MCF 10A (cell line): ENCODE data around the gene PDE3A. TPM values are rescaled to one million over a fixed set of nuclear protein-coding genes. Genes with fewer than 3 reads are reported as not detected.

Source experiments
- BruUV-seq: library from RNA; stranded (reverse); fragments of 400-500 nt; replicated peaks from 2 replicates; lab custom pipeline; 2021; lab: Mats Ljungman, UMichigan
- CTCF ChIA-PET: fragments of 300-600 bp; sonication (Branson Sonifier 250); formaldehyde crosslinking; extraction: SDS; loops from one replicate; lab custom pipeline; 2021; ENCODE audit warnings: antibody characterized with exemption, inconsistent platforms; lab: Yijun Ruan, JAX
- POLR2A ChIA-PET: fragments of 300-600, 350-650 bp; sonication (Branson Sonifier 250); formaldehyde crosslinking; extraction: SDS; loops from one replicate; lab custom pipeline; 2020; ENCODE audit warnings: antibody characterized with exemption, inconsistent platforms; lab: Yijun Ruan, JAX
- DNase-seq: peaks from one replicate; pipeline ENCODE4 v3.0.0-alpha.2; 2018; ENCODE audit not compliant: unreplicated experiment
- H3K27ac Mint-ChIP-seq: one replicate; pipeline ENCODE4 v1.8.0; 2022; ENCODE audit warnings: mild to moderate bottlenecking, low read depth, mixed read lengths; ENCODE audit not compliant: unreplicated experiment
- H3K27me3 Mint-ChIP-seq: one replicate; pipeline ENCODE4 v1.8.0; 2022; ENCODE audit warnings: mixed read lengths; ENCODE audit not compliant: insufficient read depth, unreplicated experiment
- H3K36me3 Mint-ChIP-seq: one replicate; pipeline ENCODE4 v1.8.0; 2022; ENCODE audit warnings: mild to moderate bottlenecking, moderate library complexity, mixed read lengths; ENCODE audit not compliant: insufficient read depth, unreplicated experiment
- H3K4me1 Mint-ChIP-seq: one replicate; pipeline ENCODE4 v1.8.0; 2022; ENCODE audit warnings: mixed read lengths; ENCODE audit not compliant: insufficient read depth, unreplicated experiment
- H3K4me3 Mint-ChIP-seq: one replicate; pipeline ENCODE4 v1.8.0; 2022; ENCODE audit warnings: mild to moderate bottlenecking, moderate library complexity, mixed read lengths; ENCODE audit not compliant: unreplicated experiment
- H3K9me3 Mint-ChIP-seq: one replicate; pipeline ENCODE4 v1.8.0; 2022; ENCODE audit warnings: mixed read lengths; ENCODE audit not compliant: unreplicated experiment
- CTCF ChIP-seq: fragments of 200-600 bp; IDR thresholded peaks from one replicate; pipeline ENCODE4 v1.8.0; 2022; ENCODE audit warnings: antibody characterized with exemption, mild to moderate bottlenecking; ENCODE audit not compliant: unreplicated experiment
- intact Hi-C: fragments of 100-400 bp; cut with micrococcal nuclease; formaldehyde crosslinking; loops from 2 replicates; pipeline ENCODE4 v1.14.1; 2022
- total RNA-seq: library from RNA; stranded (reverse); gene quantifications from 2 replicates; pipeline ENCODE4 v1.2.3, GENCODE V29; 2022

Gene PDE3A
- total RNA-seq, 1 experiment from 2014 or later: not detected

DNA sequence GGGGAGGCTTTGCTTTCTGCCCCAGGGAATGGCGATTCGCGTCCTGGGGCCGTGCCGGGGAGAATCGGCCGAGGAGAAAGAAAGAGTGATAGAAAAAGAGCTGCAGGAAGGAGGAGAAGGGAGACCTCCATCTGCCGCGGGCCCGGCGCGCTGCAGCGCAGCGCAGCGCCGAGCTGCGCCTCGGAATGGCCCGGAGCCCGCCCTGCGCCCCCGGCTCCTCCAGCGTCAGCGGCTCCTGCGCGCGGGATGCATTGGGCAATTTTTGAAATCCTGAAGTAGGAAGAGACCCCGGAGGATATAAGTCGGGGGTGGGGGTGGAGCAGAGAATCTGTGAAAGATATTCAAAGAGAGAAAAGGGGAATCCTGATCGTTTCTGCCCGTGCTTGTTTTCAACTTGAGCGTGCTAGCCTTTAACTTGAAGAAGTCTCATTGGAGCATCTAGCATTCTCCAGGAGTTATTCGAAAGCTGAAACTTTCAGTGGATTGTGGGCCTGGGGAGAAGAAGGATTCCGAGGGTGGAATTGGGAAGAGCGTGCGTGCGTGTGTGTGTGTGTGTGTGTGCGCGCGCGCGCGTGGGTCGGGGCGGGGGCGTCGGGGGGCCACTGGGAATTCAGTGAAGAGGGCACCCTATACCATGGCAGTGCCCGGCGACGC, 441 bp downstream of the PDE3A start:
- Mint-ChIP-seq H3K4me3 (no peak overlapping the region), H3K27me3 (peaks cover 89% of the 10 kb centered on the region), H3K9me3 (no peaks in the 10 kb centered on the region), H3K27ac (no peak overlapping the region), H3K4me1 (no peaks in the 10 kb centered on the region), H3K36me3 (no peaks in the 10 kb centered on the region)
- POLR2A ChIA-PET: no interaction called here
- TF ChIP-seq CTCF: no peak
- no TSS peak for BruUV-seq
- intact Hi-C loops: no loop called here
- CTCF ChIA-PET: interaction anchor here (0.6 to 0.7 kb wide), 2 partner anchors 158 to 608 kb away, joined by 3 to 4 read pairs; no protein-coding TSS in a partner anchor
- no peak for DNase-seq

DNA sequence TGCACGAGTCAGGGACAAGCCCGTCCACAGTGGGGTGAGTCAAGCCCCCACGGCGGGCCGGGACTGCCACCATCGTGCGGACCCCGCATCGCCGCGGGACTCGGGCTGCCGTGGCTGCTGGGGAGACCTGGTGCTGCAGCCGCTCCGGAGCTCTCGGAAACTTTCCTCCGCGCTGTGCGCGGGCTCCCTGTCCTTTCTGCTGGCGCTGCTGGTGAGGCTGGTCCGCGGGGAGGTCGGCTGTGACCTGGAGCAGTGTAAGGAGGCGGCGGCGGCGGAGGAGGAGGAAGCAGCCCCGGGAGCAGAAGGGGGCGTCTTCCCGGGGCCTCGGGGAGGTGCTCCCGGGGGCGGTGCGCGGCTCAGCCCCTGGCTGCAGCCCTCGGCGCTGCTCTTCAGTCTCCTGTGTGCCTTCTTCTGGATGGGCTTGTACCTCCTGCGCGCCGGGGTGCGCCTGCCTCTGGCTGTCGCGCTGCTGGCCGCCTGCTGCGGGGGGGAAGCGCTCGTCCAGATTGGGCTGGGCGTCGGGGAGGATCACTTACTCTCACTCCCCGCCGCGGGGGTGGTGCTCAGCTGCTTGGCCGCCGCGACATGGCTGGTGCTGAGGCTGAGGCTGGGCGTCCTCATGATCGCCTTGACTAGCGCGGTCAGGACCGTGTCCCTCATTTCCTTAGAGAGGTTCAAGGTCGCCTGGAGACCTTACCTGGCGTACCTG, 1.1 kb downstream of the PDE3A start:
- no peak for DNase-seq
- Mint-ChIP-seq H3K27ac (no peak overlapping the region), H3K4me3 (no peak overlapping the region), H3K4me1 (no peaks in the 10 kb centered on the region), H3K9me3 (no peaks in the 10 kb centered on the region), H3K36me3 (no peaks in the 10 kb centered on the region), H3K27me3 (peaks cover 96% of the 10 kb centered on the region)
- intact Hi-C loops: no loop called here
- no TSS peak for BruUV-seq
- ChIA-PET POLR2A (no interaction called here), CTCF (interaction anchor here (0.7 kb wide), 1 partner anchor 218 kb away, joined by 3 read pairs; no protein-coding TSS in a partner anchor)
- no peak for TF ChIP-seq CTCF

DNA sequence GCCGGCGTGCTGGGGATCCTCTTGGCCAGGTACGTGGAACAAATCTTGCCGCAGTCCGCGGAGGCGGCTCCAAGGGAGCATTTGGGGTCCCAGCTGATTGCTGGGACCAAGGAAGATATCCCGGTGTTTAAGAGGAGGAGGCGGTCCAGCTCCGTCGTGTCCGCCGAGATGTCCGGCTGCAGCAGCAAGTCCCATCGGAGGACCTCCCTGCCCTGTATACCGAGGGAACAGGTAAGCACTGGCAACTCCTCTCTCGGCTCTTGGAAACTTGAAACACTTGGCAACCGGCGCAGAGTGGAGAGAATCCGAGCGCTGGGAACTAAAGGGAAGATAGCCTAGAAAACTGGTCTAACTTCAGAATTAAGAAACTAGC, 1.7 kb downstream of the PDE3A start:
- Mint-ChIP-seq H3K4me1 (no peaks in the 10 kb centered on the region), H3K9me3 (no peaks in the 10 kb centered on the region), H3K36me3 (no peaks in the 10 kb centered on the region), H3K4me3 (no peak overlapping the region), H3K27ac (no peak overlapping the region), H3K27me3 (peaks cover 97% of the 10 kb centered on the region)
- POLR2A ChIA-PET: no interaction called here
- no TSS peak for BruUV-seq
- no peak for TF ChIP-seq CTCF
- DNase-seq: no peak
- CTCF ChIA-PET: interaction anchor here (0.7 kb wide), 1 partner anchor 217 kb away, joined by 3 read pairs; no protein-coding TSS in a partner anchor
- intact Hi-C loops: no loop called here

DNA sequence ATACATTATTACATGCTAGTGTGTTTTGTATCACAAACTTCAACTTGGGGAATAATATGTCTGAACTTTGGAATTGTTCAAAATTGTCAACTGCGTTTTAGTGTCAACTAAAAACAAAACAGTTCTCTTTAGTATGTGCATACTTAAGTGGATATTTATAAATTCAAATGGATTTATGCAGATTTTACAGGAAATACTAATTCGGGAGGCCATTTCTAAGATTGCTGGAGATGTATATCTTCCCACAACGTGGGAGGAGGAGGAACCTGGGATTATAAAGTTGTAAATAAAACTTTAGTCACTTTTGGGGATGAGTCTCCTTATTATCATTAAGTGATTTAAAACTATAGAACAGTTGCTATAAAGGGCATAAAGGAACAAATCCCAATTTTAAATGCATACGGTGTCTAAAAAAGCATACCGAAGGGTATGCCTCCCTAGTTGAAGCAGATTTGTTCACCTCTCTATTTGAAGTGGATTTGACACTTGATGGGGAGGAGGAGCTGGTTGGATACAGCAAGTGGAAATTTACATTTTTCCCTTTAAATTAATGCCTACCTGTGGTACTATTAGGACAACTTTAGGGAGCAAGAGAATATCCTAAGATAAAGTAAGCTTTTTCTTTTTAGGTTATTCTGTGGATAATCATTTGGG, 2.7 kb downstream of the PDE3A start:
- TF ChIP-seq CTCF: no peak
- Mint-ChIP-seq H3K27me3 (peaks cover 97% of the 10 kb centered on the region), H3K9me3 (no peaks in the 10 kb centered on the region), H3K4me1 (no peaks in the 10 kb centered on the region), H3K36me3 (no peaks in the 10 kb centered on the region), H3K4me3 (no peak overlapping the region), H3K27ac (no peak overlapping the region)
- ChIA-PET CTCF (no interaction called here), POLR2A (no interaction called here)
- intact Hi-C loops: no loop called here
- BruUV-seq: no TSS peak
- no peak for DNase-seq
